Mesothelial cell of epicardium (in vitro differentiated cells): ENCODE data around the gene NCKAP5. TPM values are rescaled to one million over a fixed set of nuclear protein-coding genes. Genes with fewer than 3 reads are reported as not detected.

Experiments used
- DNase-seq, 2 experiments: peaks; one replicate each; pipeline ENCODE4 v3.0.0; 2021; ENCODE audit warnings: low spot score in 2 of 2; ENCODE audit not compliant: unreplicated experiment in 2 of 2
- H3K27ac Mint-ChIP-seq: 2 replicates; pipeline ENCODE4 v1.8.0; 2021; ENCODE audit warnings: mixed read lengths
- H3K27me3 Mint-ChIP-seq: 2 replicates; pipeline ENCODE4 v1.8.0; 2021; ENCODE audit warnings: low read depth, mixed read lengths
- H3K36me3 Mint-ChIP-seq: 2 replicates; pipeline ENCODE4 v1.8.0; 2021; ENCODE audit warnings: mixed read lengths
- H3K4me1 Mint-ChIP-seq: 2 replicates; pipeline ENCODE4 v1.8.0; 2021; ENCODE audit warnings: mixed read lengths
- H3K4me3 Mint-ChIP-seq: 2 replicates; pipeline ENCODE4 v1.8.0; 2021; ENCODE audit warnings: mild to moderate bottlenecking, moderate library complexity, mixed read lengths
- H3K9me3 Mint-ChIP-seq: 2 replicates; pipeline ENCODE4 v1.8.0; 2021; ENCODE audit warnings: mixed read lengths
- CTCF ChIP-seq: fragments of 200-600 bp; sonication (generic); IDR thresholded peaks from one replicate; pipeline ENCODE4 v1.5.0; 2021; ENCODE audit warnings: antibody characterized with exemption; ENCODE audit not compliant: unreplicated experiment
- total RNA-seq: library from RNA; stranded (reverse); gene quantifications from 3 replicates; pipeline ENCODE4 v1.2.1, GENCODE V29; 2021

NCKAP5 gene
- total RNA-seq, 1 donor from 2014 or later: 2.1 TPM

- no peaks in the 10 kb centered on the region for H3K4me1 Mint-ChIP-seq
- no peak overlapping the region for H3K4me3 Mint-ChIP-seq
- peaks cover 44% of the 10 kb centered on the region for H3K27me3 Mint-ChIP-seq
- no peak for DNase-seq
- no peak for TF ChIP-seq CTCF
- no peaks in the 10 kb centered on the region for H3K36me3 Mint-ChIP-seq
- no peaks in the 10 kb centered on the region for H3K9me3 Mint-ChIP-seq
- H3K27ac Mint-ChIP-seq: no peak overlapping the region
Measured at GRCh38 chr2:133371286-133371685, 197.0 kb downstream of the NCKAP5 start.

GRCh38 chr2:133369901-133370658 lies 198.2 kb downstream of the NCKAP5 start:
- DNase-seq: no peak
- Mint-ChIP-seq H3K27ac (no peak overlapping the region), H3K4me3 (no peak overlapping the region), H3K9me3 (no peaks in the 10 kb centered on the region), H3K36me3 (no peaks in the 10 kb centered on the region), H3K27me3 (peaks cover 37% of the 10 kb centered on the region), H3K4me1 (no peaks in the 10 kb centered on the region)
- no peak for TF ChIP-seq CTCF

- Mint-ChIP-seq H3K4me1 (peaks cover 4% of the 10 kb centered on the region), H3K27ac (no peak overlapping the region), H3K36me3 (no peaks in the 10 kb centered on the region), H3K27me3 (peaks cover 33% of the 10 kb centered on the region), H3K4me3 (no peak overlapping the region), H3K9me3 (no peaks in the 10 kb centered on the region)
- TF ChIP-seq CTCF: no peak
- DNase-seq: no peak
Measured at GRCh38 chr2:133365117-133365516, 203.1 kb downstream of the NCKAP5 start.

GRCh38 chr2:133364636-133365035 lies 203.6 kb downstream of the NCKAP5 start:
- Mint-ChIP-seq H3K27ac (no peak overlapping the region), H3K4me3 (no peak overlapping the region), H3K27me3 (peaks cover 33% of the 10 kb centered on the region), H3K36me3 (no peaks in the 10 kb centered on the region), H3K4me1 (peaks cover 4% of the 10 kb centered on the region), H3K9me3 (no peaks in the 10 kb centered on the region)
- TF ChIP-seq CTCF: no peak
- no peak for DNase-seq

- peaks cover 31% of the 10 kb centered on the region for H3K27me3 Mint-ChIP-seq
- no peak overlapping the region for H3K27ac Mint-ChIP-seq
Measured at GRCh38 chr2:133363884-133364283, 204.4 kb downstream of the NCKAP5 start.

More at GRCh38 chr2:133363884-133364283, 204.4 kb downstream of the NCKAP5 start:
- H3K36me3 Mint-ChIP-seq: no peaks in the 10 kb centered on the region
- DNase-seq: no peak
- no peaks in the 10 kb centered on the region for H3K9me3 Mint-ChIP-seq
- H3K4me1 Mint-ChIP-seq: peaks cover 4% of the 10 kb centered on the region
- H3K4me3 Mint-ChIP-seq: no peak overlapping the region
- no peak for TF ChIP-seq CTCF
